GM18508 (cell line): ENCODE results near the gene AQP5.

Experiments used
- ATAC-seq: cut with Tn5 transposase; IDR thresholded peaks from one replicate; pipeline ENCODE4 v1.9.1; 2021; ENCODE audit warnings: moderate number of reproducible peaks; ENCODE audit not compliant: insufficient read depth, unreplicated experiment

Gene AQP5

GRCh38 chr12:50006754-50007442 lies 45.2 kb downstream of the AQP5 start:
- no peak for ATAC-seq

- no peak for ATAC-seq
These were observed 51.9 kb downstream of the AQP5 start for GRCh38 chr12:50013361-50014147.

DNA sequence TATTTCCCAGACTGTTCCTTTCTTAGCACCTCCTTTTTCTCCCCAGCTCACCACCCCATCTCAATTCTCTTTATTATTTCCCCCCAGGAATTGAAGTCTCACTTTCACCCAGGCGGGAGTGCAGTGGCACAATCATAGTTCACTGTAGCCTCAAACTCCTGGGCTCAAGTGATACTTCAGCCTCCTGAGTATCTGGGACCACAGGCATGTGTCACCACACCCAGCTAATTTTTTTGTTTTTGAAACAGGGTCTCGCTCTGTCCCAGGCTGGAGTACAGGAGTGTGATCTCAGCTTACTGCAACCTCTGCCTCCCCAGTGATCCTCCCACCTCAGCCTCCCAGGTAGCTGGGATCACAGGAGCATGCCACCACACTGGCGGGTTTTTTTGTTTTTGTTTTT lies 52.7 kb downstream of the AQP5 start:
- no peak for ATAC-seq
